Adrenal gland (tissue), 12 donors: ENCODE measurements around the gene CLCN7. TPM values are rescaled to one million over a fixed set of nuclear protein-coding genes. Genes with fewer than 3 reads are reported as not detected.

Experiments
- DNase-seq, 7 donors: peaks; one replicate each; pipeline ENCODE4 v3.0.0-alpha.2; 2019 to 2020
- H3K27ac ChIP-seq, 5 donors: fragments of 200-600 bp; sonication (generic) in 4 of 5; 1 replicate in 3 of 5; 2 replicates in 2 of 5; pipeline versions ENCODE4 v1.5.1 to v1.8.0; 2016 to 2020; ENCODE audit warnings: mild to moderate bottlenecking in 1 of 5
- H3K27me3 ChIP-seq: fragments of 200-600 bp; 2 replicates; pipeline ENCODE4 v1.8.0; 2021
- H3K36me3 ChIP-seq, 2 donors: fragments of 200-600 bp; replicated peaks in 1 of 2; 1 replicate in 1 of 2; 2 replicates in 1 of 2; pipeline versions ENCODE4 v1.5.1 to v1.8.0; 2018 to 2022
- H3K4me1 ChIP-seq, 2 donors: fragments of 200-600 bp; replicated peaks in 1 of 2; 1 replicate in 1 of 2; 2 replicates in 1 of 2; pipeline versions ENCODE4 v1.5.1 to v1.8.0; 2018 to 2021
- H3K4me3 ChIP-seq, 4 donors: fragments of 200-600 bp; sonication (generic) in 3 of 4; one replicate each; pipeline ENCODE4 v1.5.1; 2016 to 2018
- H3K9me3 ChIP-seq, 3 donors: fragments of 200-600 bp; sonication (generic) in 1 of 3; replicated peaks in 1 of 3; 1 replicate in 2 of 3; 2 replicates in 1 of 3; pipeline versions ENCODE4 v1.5.1 to v1.8.0; 2016 to 2021
- CTCF ChIP-seq, 6 experiments: fragments of 450-650 bp in 4 of 6; fragments of 200-600 bp in 2 of 6; sonication (generic) in 1 of 6; IDR thresholded peaks; 1 replicate in 5 of 6; 2 replicates in 1 of 6; pipeline versions ENCODE4 v1.5.1 to v1.8.0; 2016 to 2021; ENCODE audit warnings: antibody characterized with exemption in 6 of 6, mild to moderate bottlenecking in 2 of 6, moderate library complexity in 1 of 6
- POLR2A ChIP-seq, 2 donors: fragments of 450-650 bp; IDR thresholded peaks; one replicate each; pipeline ENCODE4 v1.6.1; 2017; ENCODE audit warnings: antibody characterized with exemption in 2 of 2, mild to moderate bottlenecking in 2 of 2, moderate library complexity in 1 of 2
- WGBS, 4 donors: extraction: QIAGEN DNeasy Blood & Tissue Kit in 2 of 4; methylation state at CpG; one replicate each; pipeline versions ENCODE4 v1.1.5 to v1.1.7; 2013 to 2017; 5-methylcytosine and 5-hydroxymethylcytosine counted together
- intact Hi-C, 2 donors: fragments of 100-400 bp; cut with DNase I; formaldehyde crosslinking; loops; one replicate each; pipeline versions ENCODE4 v1.14.1 to v1.15.0; 2022 to 2023
- polyA plus RNA-seq, 3 donors: library from polyadenylated mRNA; stranded (reverse); fragments of 200-250 nt in 2 of 3; fragments of 350-450 nt in 1 of 3; fragmentation: Illumina TruSeq in 1 of 3; extraction: RNeasy Lipid Tissue Mini Kit (QIAGEN cat#74804) in 1 of 3; gene quantifications; one replicate each; pipeline ENCODE4 v1.2.3, GENCODE V29; 2013 to 2014
- total RNA-seq, 9 donors: library from RNA; depleted of rRNA in 4 of 9; stranded (reverse); fragments of >200 nt in 4 of 9; fragments of 120-200 nt in 1 of 9; fragmentation: NEBNext Ultra II Directional in 1 of 9; extraction: Animal tissue kit (Norgen Biotek cat#: 25700) in 1 of 9; gene quantifications; one replicate each; pipeline versions ENCODE4 v1.1.0 to v1.2.4, GENCODE V29; 2013 to 2023
- donor health status: healthy with polysubstance abuse.
- donor health status: Bipolar disorder and iron deficiency.
- donor health status: DM: yes; HTN: yes; CAD: no.
- donor health status: DM: no; HTN: no; CAD: no.
- donor health status: DM: no; HTN: no; CAD: no.
- donor health status: DM: yes; HTN: yes; CAD: no.

CLCN7 gene
- total and polyA plus RNA-seq, 12 donors, result 25.3 to 369 (median 127) TPM

DNA sequence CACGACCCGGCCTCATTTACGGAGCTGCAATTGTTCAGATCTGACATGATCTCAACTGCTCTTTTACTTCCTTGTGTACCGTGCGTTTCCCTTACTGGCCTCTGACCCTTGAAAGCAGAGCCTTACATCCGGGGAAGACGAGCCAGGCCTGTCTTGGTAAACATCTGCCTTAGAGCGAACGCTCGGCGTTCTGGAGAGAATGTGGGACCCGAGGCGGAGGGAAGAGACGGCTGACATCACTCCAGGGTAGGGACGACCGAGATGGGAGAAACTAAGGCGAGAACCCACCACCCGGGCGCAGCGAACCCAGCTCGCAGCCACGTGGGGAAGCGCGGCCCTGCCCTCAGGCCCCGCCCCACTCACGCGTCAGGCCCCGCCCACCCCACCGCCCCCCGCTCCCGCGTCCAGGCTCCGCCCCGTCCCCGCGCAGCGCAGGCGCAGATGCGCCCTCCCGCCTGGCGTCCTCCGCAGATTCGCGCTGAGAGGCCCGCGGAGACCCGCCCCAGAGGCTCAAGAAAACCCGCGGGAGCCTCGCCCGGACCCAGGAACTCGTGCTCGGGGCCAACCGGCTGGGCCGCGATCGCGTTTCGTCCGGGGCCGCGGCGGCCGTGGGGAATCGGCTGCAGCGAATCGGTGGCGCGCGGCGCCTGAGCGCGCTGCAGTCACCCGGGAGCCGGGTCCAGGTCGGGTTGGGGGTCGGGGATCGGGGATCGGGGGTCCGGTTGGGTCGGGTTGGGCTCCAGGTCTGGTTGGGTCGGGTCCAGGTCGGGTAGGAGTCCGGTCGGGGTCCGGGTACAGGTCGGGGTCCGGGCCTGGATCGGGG, 18.3 kb upstream of the CLCN7 start, which contains the start of gene TELO2:
TELO2 (plus strand) TSS at position 438 of the 823 bp plus-strand sequence. CDS start 922 bp downstream, outside the sequence.
- TF ChIP-seq CTCF (IDR thresholded peaks at IDR 0.05), result peak in 2 of 6 experiments; percentile 27 to 34
- peak in 1 of 2 donors; percentile 44 for TF ChIP-seq POLR2A (IDR thresholded peaks at IDR 0.05)
- Histone ChIP-seq H3K9me3 (no peaks in the 10 kb centered on the region), H3K4me1 (peaks cover 9 to 17% of the 10 kb centered on the region in 2 donors), H3K27me3 (no peaks in the 10 kb centered on the region), H3K36me3 (peaks cover 0 to 29% of the 10 kb centered on the region in 2 donors), H3K4me3 (peak within 1 kb of the TSS; percentile 32 to 69 (median 54)), H3K27ac (peak within 1 kb of the TSS; percentile 21 to 91 (median 74))
- DNase-seq, result peak; percentile 71 to 85 (median 82)
- intact Hi-C loops, result no loop called here
- 1 to 11% (median 2%) methylated on average over 8 to 89 of the region's 89 CpGs for whole genome bisulfite sequencing, 4 donors

DNA sequence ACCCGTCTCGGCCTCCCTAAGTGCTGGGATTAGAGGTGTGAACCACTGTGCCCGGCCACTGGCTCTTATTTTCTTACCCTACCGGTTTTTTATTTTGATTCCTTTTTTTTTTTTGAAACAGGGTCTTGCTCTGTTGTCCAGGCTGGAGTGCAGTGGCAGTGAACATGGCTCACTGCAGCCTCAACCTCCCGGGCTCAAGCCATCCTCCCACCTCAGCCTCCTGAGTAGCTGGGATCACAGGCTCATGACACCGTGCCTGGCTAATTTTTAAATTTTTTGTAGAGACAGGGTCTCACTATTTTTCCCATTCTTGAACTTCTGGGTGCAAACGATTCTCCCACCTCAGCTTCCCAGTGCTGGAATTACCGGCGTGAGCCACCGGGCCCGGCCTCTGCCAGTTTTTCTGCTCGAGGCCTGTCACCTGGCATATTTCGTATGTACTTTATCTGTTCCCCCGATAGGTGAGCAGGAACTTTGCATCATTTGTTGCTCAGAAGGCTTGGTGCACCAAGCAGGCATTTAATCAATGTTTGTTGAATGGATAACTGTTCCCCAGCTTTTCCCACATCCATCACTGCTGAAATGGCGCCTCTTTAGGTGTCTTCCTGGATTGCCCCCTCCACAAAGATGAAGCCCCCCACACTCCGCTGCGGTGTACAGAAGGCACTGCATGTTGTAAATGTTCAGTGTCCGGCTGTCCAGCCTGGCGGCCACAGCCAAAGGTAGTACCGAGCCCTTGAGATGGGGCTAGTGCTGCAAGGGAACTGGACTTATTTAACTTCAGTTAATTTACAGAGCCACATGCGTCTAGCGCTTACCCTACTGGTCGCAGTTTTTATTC, 17.5 kb upstream of the CLCN7 start:
- Histone ChIP-seq H3K4me3 (peak overlapping the region in 1 of 4 donors; percentile 69), H3K4me1 (peaks cover 9 to 17% of the 10 kb centered on the region in 2 donors), H3K27ac (peak overlapping the region; percentile 21 to 91 (median 74)), H3K36me3 (peaks cover 0 to 25% of the 10 kb centered on the region in 2 donors), H3K9me3 (no peaks in the 10 kb centered on the region), H3K27me3 (no peaks in the 10 kb centered on the region)
- no peak for DNase-seq
- TF ChIP-seq POLR2A (IDR thresholded peaks at IDR 0.05) (no peak), CTCF (IDR thresholded peaks at IDR 0.05) (peak in 1 of 6 experiments; percentile 15)
- WGBS, 4 donors, result 83 to 84% (median 84%) methylated on average over 22 to 23 of the region's 23 CpGs
- intact Hi-C loops, result no loop called here

GRCh38 chr16:1491327-1491726, 16.5 kb upstream of the CLCN7 start:
- no peak overlapping the region for H3K4me3 ChIP-seq
- TF ChIP-seq CTCF (IDR thresholded peaks at IDR 0.05) (no peak), POLR2A (IDR thresholded peaks at IDR 0.05) (no peak)
- H3K4me1 ChIP-seq, result peaks cover 9 to 17% of the 10 kb centered on the region in 2 donors
- DNase-seq, result no peak
- WGBS, 4 donors, result 88 to 94% (median 92%) methylated on average over 12 of the region's 12 CpGs
- H3K27me3 ChIP-seq, result no peaks in the 10 kb centered on the region
- intact Hi-C loops, result no loop called here
- no peak overlapping the region for H3K27ac ChIP-seq
- H3K36me3 ChIP-seq, result peaks cover 0 to 17% of the 10 kb centered on the region in 2 donors
- H3K9me3 ChIP-seq, result no peaks in the 10 kb centered on the region

- no peaks in the 10 kb centered on the region for H3K36me3 ChIP-seq
- WGBS, 4 donors, result 91 to 94% (median 91%) methylated on average over 12 of the region's 12 CpGs
- intact Hi-C loops, result no loop called here
- DNase-seq, result no peak
- H3K9me3 ChIP-seq, result no peaks in the 10 kb centered on the region
- peaks cover 4 to 9% of the 10 kb centered on the region in 2 donors for H3K4me1 ChIP-seq
- no peaks in the 10 kb centered on the region for H3K27me3 ChIP-seq
- no peak overlapping the region for H3K27ac ChIP-seq
- no peak for TF ChIP-seq POLR2A (IDR thresholded peaks at IDR 0.05)
- TF ChIP-seq CTCF (IDR thresholded peaks at IDR 0.05), result no peak
- H3K4me3 ChIP-seq, result no peak overlapping the region
Measured at GRCh38 chr16:1489077-1489476, 14.2 kb upstream of the CLCN7 start.
